ENCODE measurements around the gene RSBN1. TPM values are rescaled to one million over a fixed set of nuclear protein-coding genes. Genes with fewer than 3 reads are reported as not detected.

RSBN1 gene
- total and polyA plus RNA-seq, 9 of the 15 experiments (the other 6 are each of a cell fraction or from before 2014, with no cell fraction given), result 4.5 to 24.3 (median 13.0) TPM

GRCh38 chr1:113812661-113813135 is 422 bp upstream of the RSBN1 start (continued):
- TF ChIP-seq ZBTB49 (CRISPR knock-in tag; IDR thresholded peaks at IDR 0.05; ENCODE audit: borderline replicate concordance) (no peak), FOXM1 (IDR thresholded peaks at IDR 0.05; ENCODE audit: low read depth) (peak; percentile 26; the same call in 1 of the 2 replicates), FOXM1 (CRISPR knock-in tag; IDR thresholded peaks at IDR 0.05; ENCODE audit: low read depth) (no peak), NRF1 (conservative IDR thresholded peaks at IDR 0.05 in 1 of 2, IDR thresholded peaks at IDR 0.05 in 1 of 2) (no peak), ARNT (IDR thresholded peaks at IDR 0.05) (peak; percentile 35 to 72; a peak in 1 of 4 replicates), ZC3H11A (IDR thresholded peaks at IDR 0.05; ENCODE audit: low read depth, low read length) (0 out of 2 replicates have a peak, but pooled peaks have one; percentile 14), KLF1 (tag; IDR thresholded peaks at IDR 0.05) (0 out of 2 replicates have a peak, but pooled peaks have one; percentile 9), DMBX1 (CRISPR knock-in tag; IDR thresholded peaks at IDR 0.05; ENCODE audit: borderline replicate concordance) (no peak), RBBP5 (IDR thresholded peaks at IDR 0.05; ENCODE audit: borderline replicate concordance, insufficient read depth, low read length, poor library complexity, severe bottlenecking) (no peak), FOSL1 (tag; conservative IDR thresholded peaks at IDR 0.05) (peak; percentile 45), ZNF740 (CRISPR knock-in tag; IDR thresholded peaks at IDR 0.05) (no peak), ZNF740 (tag; IDR thresholded peaks at IDR 0.05) (0 out of 4 replicates have a peak, but pooled peaks of 1 of the 2 experiments have one; percentile 74), LARP7 (IDR thresholded peaks at IDR 0.05) (no peak), CTBP1 (IDR thresholded peaks at IDR 0.05; ENCODE audit: borderline replicate concordance) (no peak; the same call in 1 of the 2 replicates), ZNF41 (CRISPR knock-in tag; conservative IDR thresholded peaks at IDR 0.05) (no peak), HES1 (IDR thresholded peaks at IDR 0.05; ENCODE audit: low read depth) (0 out of 2 replicates have a peak, but pooled peaks have one; percentile 53), ZNF584 (CRISPR knock-in tag; IDR thresholded peaks at IDR 0.05; ENCODE audit: low read depth) (peak; percentile 57; the same call in 1 of the 2 replicates), NEUROD1 (IDR thresholded peaks at IDR 0.05; ENCODE audit: borderline replicate concordance, low read depth, low read length, partially characterized antibody) (no peak), CGGBP1 (CRISPR knock-in tag; IDR thresholded peaks at IDR 0.05) (no peak), TAF7 (tag; IDR thresholded peaks at IDR 0.05) (peak; percentile 47), GABPA (tag; conservative IDR thresholded peaks at IDR 0.05; ENCODE audit: low read depth) (0 out of 2 replicates have a peak, but pooled peaks have one; percentile 45), RAD21 (CRISPR knock-in tag; conservative IDR thresholded peaks at IDR 0.05 in 1 of 2, IDR thresholded peaks at IDR 0.05 in 1 of 2) (no peak), RNF2 (IDR thresholded peaks at IDR 0.05) (peak; percentile 67; the same call in 1 of the 2 replicates), ETV6 (IDR thresholded peaks at IDR 0.05; ENCODE audit: borderline replicate concordance in 1 of 2, low read depth in 2 of 2, low read length in 1 of 2) (0 out of 4 replicates have a peak, but pooled peaks of 1 of the 2 experiments have one; percentile 39), ETV6 (CRISPR knock-in tag; IDR thresholded peaks at IDR 0.05; ENCODE audit: borderline replicate concordance) (no peak), CHD2 (IDR thresholded peaks at IDR 0.05; ENCODE audit: low read depth, low read length) (no peak)
